ENCODE measurements around the gene IGLL1.

Gene IGLL1

GRCh38 chr22:23613193-23613972, 33.3 kb upstream of the IGLL1 start:
- no peak for DNase-seq (ENCODE audit: low spot score)
- in situ Hi-C loops (cut with MboI; ENCODE audit: low pct_unique_long_range_greater_than_20kb, low sequenced_read_pairs, unreplicated experiment), result no loop called here
- no peak for TF ChIP-seq CTCF (IDR thresholded peaks at IDR 0.05; ENCODE audit: extremely low read depth, insufficient read depth, missing control alignments)

- in situ Hi-C loops (cut with MboI; ENCODE audit: low pct_unique_long_range_greater_than_20kb, low sequenced_read_pairs, unreplicated experiment), result no loop called here
- DNase-seq (ENCODE audit: low spot score), result no peak
- TF ChIP-seq CTCF (IDR thresholded peaks at IDR 0.05; ENCODE audit: extremely low read depth, insufficient read depth, missing control alignments), result no peak
Observed at GRCh38 chr22:23609983-23610781, 30.1 kb upstream of the IGLL1 start.

- DNase-seq (ENCODE audit: low spot score), result no peak
- no peak for TF ChIP-seq CTCF (IDR thresholded peaks at IDR 0.05; ENCODE audit: extremely low read depth, insufficient read depth, missing control alignments)
- in situ Hi-C loops (cut with MboI; ENCODE audit: low pct_unique_long_range_greater_than_20kb, low sequenced_read_pairs, unreplicated experiment), result no loop called here
Observed at GRCh38 chr22:23608583-23608982, 28.5 kb upstream of the IGLL1 start.

- DNase-seq (ENCODE audit: low spot score), result no peak
- in situ Hi-C loops (cut with MboI; ENCODE audit: low pct_unique_long_range_greater_than_20kb, low sequenced_read_pairs, unreplicated experiment), result no loop called here
- TF ChIP-seq CTCF (IDR thresholded peaks at IDR 0.05; ENCODE audit: extremely low read depth, insufficient read depth, missing control alignments), result no peak
Observed at GRCh38 chr22:23606204-23607131, 26.4 kb upstream of the IGLL1 start.

- in situ Hi-C loops (cut with MboI; ENCODE audit: low pct_unique_long_range_greater_than_20kb, low sequenced_read_pairs, unreplicated experiment), result no loop called here
- no peak for TF ChIP-seq CTCF (IDR thresholded peaks at IDR 0.05; ENCODE audit: extremely low read depth, insufficient read depth, missing control alignments)
- DNase-seq (ENCODE audit: low spot score), result no peak
Observed at GRCh38 chr22:23604939-23605712, 25.0 kb upstream of the IGLL1 start.
